ENCODE results near the gene STX4.

The STX4 gene

DNA sequence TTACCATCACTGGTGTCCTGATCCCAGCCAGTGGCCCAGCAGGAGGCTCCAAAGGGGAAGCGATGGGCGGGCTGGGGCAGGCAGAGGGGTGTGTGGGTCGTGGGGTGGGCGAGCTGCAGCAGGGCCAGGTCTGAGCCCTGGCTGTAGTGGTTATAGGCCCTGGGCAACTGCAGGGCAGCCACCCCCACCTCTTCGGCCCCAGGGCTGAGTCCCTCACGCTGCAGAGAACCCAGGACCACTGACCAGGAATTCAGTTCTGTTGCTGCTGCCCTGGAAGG, 53.2 kb downstream of the STX4 start:
- DNase-seq = no peak

DNA sequence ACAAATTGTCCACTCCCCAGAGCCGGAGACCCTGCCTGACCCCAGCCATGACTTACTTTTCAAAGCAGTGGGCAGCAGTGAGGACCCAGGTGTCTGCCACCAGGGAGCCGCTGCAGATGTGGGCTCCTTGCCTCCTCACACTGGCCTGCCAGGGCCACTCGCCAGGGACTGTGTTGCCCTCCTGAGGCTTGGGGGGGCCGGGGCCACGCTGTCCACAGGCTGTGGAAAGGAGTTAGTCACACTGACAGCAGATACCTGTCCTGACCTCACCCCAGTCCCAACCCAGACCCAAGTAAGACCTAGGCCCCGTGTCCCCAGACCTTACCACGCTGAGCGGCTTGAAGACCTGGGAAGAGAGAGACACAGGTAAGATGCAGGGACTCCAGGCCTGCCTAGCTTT, 54.1 kb downstream of the STX4 start:
- no peak for DNase-seq

- DNase-seq = no peak
Measured at GRCh38 chr16:31087971-31088370, 54.6 kb downstream of the STX4 start.

GRCh38 chr16:31088459-31089183, 55.3 kb downstream of the STX4 start, which contains the start of gene PRSS53:
TSS of gene PRSS53 (minus strand) at chr16:31088943. CDS start at chr16:31088809, 134 bp downstream.
- DNase-seq = no peak

GRCh38 chr16:31089199-31089598, 55.8 kb downstream of the STX4 start:
- no peak for DNase-seq
